NK-92 (cell line): ENCODE measurements around the gene HOXC4.
"Not testable (repeated sequence)": the region's sequence is repeated elsewhere in the genome, so short reads cannot be mapped to it uniquely, and the experiment has no call there.

Source experiments
- DNase-seq: peaks from one replicate; lab custom pipeline; 2025; ENCODE audit not compliant: unreplicated experiment; lab: John Stamatoyannopoulos, UW

Gene HOXC4

GRCh38 chr12:54081581-54082396 lies 28.2 kb downstream of the HOXC4 start:
- not testable (repeated sequence) for DNase-seq

GRCh38 chr12:54082397-54082892 lies 28.8 kb downstream of the HOXC4 start:
- no peak for DNase-seq

GRCh38 chr12:54088011-54088410 lies 34.4 kb downstream of the HOXC4 start:
- not testable (repeated sequence) for DNase-seq

- DNase-seq = not testable (repeated sequence)
Observed at GRCh38 chr12:54089465-54089864, 35.8 kb downstream of the HOXC4 start.

GRCh38 chr12:54090312-54090711 lies 36.7 kb downstream of the HOXC4 start:
- not testable (repeated sequence) for DNase-seq

GRCh38 chr12:54092943-54093342 lies 39.3 kb downstream of the HOXC4 start:
- not testable (repeated sequence) for DNase-seq

GRCh38 chr12:54095928-54096327 lies 42.3 kb downstream of the HOXC4 start:
- DNase-seq = not testable (repeated sequence)

- not testable (repeated sequence) for DNase-seq
Observed at GRCh38 chr12:54098644-54099043, 45.0 kb downstream of the HOXC4 start.

GRCh38 chr12:54100588-54100987 lies 47.0 kb downstream of the HOXC4 start:
- not testable (repeated sequence) for DNase-seq

GRCh38 chr12:54102223-54102622 lies 48.6 kb downstream of the HOXC4 start:
- DNase-seq = not testable (repeated sequence)

GRCh38 chr12:54103827-54104226 lies 50.2 kb downstream of the HOXC4 start:
- not testable (repeated sequence) for DNase-seq
